ENCODE results near the gene MEIS1.

Gene MEIS1

DNA sequence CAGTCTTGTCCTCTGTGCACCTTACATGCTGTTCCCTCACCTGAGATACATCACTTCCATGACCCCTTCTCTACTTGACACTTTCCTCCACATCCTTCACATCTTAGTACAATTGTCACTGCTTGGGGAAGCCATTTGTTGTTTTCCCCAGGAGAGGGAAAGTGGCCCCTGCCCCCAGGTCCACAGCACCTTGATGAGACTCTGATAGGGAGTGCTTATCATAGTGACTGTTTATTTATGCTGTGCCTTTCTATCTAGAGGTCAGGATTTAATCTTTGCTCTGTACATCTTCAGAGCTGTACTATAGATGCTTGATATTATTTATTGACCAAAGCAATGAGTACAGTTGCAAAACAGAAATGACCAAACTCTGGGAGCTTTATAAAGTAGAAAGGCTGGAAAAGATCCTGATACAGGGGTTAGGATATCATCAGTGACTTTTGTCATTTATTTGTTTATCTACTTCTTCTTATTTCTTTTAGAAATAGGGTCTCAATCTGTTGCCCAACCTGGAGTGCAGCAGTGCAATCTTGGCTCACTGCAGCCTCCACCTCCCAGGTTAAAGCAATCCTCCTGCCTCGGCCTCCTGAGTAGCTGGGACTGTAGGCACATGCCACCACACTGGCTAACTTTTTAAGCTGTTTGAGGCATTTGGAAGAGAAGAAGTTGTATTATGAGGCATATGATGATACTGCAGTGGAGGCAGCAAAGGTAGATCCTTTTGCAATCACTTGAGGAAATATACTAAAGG, 94.2 kb downstream of the MEIS1 start:
- TF ChIP-seq, protein P1, sequence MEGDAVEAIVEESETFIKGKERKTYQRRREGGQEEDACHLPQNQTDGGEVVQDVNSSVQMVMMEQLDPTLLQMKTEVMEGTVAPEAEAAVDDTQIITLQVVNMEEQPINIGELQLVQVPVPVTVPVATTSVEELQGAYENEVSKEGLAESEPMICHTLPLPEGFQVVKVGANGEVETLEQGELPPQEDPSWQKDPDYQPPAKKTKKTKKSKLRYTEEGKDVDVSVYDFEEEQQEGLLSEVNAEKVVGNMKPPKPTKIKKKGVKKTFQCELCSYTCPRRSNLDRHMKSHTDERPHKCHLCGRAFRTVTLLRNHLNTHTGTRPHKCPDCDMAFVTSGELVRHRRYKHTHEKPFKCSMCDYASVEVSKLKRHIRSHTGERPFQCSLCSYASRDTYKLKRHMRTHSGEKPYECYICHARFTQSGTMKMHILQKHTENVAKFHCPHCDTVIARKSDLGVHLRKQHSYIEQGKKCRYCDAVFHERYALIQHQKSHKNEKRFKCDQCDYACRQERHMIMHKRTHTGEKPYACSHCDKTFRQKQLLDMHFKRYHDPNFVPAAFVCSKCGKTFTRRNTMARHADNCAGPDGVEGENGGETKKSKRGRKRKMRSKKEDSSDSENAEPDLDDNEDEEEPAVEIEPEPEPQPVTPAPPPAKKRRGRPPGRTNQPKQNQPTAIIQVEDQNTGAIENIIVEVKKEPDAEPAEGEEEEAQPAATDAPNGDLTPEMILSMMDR (IDR thresholded peaks at IDR 0.05; ENCODE audit: extremely low read depth, missing control alignments), result no peak
- no peak for DNase-seq (ENCODE audit: low spot score)

DNA sequence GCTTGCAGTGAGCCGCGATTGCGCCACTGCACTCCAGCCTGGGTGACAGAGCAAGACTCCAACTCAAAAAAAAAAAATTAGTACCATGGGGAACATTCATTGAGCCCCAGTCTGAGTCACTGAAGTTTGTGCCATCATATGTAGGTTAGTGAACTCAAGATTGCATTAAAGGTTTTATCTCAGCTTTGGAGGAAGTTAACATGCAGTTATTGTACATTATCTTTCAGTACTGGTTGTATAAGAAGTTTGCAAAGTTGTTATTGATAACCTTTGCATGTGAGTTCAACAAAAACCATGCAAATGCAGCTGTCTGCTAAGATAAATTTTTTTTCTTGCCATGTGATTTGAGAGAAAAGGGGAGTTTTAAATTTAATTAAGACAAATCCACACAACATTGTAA, 95.7 kb downstream of the MEIS1 start:
- TF ChIP-seq, protein P1 (IDR thresholded peaks at IDR 0.05; ENCODE audit: extremely low read depth, missing control alignments), result no peak
- no peak for DNase-seq (ENCODE audit: low spot score)

DNA sequence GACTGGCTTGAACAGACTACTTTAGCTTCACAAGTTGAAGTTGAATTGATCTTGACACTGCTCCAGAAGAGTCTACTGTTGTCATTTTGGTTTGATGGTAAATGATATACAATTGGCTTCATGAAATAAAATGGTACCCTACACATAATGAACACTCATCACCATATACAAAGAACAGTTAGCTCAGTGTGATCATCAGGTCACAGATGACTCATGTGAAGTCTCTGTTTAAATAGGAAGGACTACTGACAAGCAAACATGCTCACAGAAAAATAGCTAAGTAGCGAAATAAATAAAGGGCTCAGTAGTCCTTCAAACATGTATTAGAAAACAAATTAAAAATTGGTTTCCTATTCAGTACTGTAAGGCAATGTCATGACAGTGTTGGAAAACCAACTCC, 96.2 kb downstream of the MEIS1 start:
- no peak for DNase-seq (ENCODE audit: low spot score)
- TF ChIP-seq, protein P1 (IDR thresholded peaks at IDR 0.05; ENCODE audit: extremely low read depth, missing control alignments), result no peak

DNA sequence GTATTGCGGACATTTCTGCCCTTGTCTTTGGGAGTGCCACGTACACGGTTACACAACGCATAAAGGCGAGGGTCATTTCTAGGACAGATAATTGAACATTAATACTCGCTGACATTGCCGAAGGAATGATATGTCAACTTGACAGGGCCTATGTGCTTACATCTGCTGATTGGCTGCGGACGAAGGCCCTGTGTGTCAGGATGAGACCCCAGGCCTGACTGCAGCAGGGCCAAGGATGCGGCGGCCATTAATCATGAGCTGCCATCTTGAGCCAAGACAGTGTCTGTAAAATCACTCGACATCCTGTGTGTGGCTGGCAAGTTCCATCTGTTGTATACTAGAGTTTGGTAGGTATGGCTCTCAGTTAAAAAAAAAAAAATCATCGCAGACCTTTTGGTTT, 96.6 kb downstream of the MEIS1 start:
- DNase-seq (ENCODE audit: low spot score), result no peak
- TF ChIP-seq, protein P1 (IDR thresholded peaks at IDR 0.05; ENCODE audit: extremely low read depth, missing control alignments), result no peak

DNA sequence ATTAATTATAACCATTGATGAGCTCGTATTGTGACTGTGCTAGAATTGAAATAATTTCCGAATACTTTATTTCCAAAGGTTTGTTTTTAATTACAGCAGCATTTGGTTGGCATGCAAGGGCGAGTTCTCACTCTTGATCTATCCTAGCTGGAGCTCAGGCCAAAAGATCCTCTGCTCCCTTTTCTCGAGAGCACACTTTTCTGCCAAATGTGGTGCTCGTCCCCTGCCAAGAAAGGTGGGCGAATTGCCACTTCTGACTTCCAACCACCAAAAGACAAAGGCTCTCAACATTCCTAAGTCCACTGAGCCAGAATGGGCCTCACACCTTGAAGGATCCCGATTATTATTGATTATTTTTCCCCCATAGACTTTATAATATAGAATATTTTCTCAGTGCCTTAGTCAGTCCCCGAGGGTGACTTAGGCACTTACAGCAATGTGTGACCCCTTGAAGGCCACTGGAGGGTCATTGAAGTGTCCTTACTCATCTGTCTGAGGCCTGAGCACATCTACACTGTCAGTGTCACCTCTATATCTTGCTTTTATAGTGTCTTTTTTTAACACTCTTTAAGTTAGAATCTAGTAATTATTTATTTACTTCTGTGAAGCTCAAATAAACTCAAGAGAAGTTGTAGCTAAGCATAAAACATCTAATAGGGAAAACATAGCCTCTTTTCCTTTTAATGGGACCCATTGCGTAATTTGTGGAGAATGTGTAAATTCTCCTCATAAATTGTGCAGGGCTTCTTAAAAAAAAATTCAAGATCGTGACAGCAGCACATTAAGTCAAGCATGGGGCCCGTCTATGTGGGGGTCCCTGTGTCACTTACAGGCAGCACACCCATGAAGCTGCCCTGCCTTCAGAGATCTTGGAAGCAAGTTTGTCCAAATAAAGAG, 98.3 kb downstream of the MEIS1 start:
- DNase-seq (ENCODE audit: low spot score), result no peak
- TF ChIP-seq, protein P1 (IDR thresholded peaks at IDR 0.05; ENCODE audit: extremely low read depth, missing control alignments), result no peak

DNA sequence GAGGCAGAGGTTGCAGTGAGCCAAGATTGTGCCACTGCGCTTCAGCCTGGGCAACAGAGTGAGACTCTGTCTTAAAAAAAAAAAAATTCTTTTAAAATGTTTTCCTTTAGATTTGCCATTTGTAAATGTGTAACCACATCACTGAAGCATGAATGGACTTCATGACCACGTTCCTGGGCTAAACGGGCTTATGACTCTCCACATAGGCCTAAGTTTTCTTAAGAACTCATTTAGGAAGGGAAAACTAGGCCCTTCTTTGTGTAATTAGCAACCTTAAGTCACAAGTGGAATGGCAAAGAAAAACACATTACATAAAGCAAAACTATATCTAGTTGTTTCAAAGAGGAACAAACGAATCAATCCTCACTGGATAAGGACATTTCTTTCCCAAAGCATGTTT, 99.5 kb downstream of the MEIS1 start:
- TF ChIP-seq, protein P1 (IDR thresholded peaks at IDR 0.05; ENCODE audit: extremely low read depth, missing control alignments), result no peak
- no peak for DNase-seq (ENCODE audit: low spot score)
